Osteocyte (in vitro differentiated cells): ENCODE results near the gene PCCA. TPM values are rescaled to one million over a fixed set of nuclear protein-coding genes. Genes with fewer than 3 reads are reported as not detected.
"Not testable (repeated sequence)": the region's sequence is repeated elsewhere in the genome, so short reads cannot be mapped to it uniquely, and the experiment has no call there.

ENCODE experiments used
- DNase-seq: peaks from one replicate; pipeline ENCODE4 v3.0.0; 2021; ENCODE audit warnings: mixed read lengths; ENCODE audit not compliant: unreplicated experiment; ENCODE audit errors: extremely low spot score
- H3K27ac Mint-ChIP-seq: one replicate; pipeline ENCODE4 v1.8.0; 2021; ENCODE audit warnings: mild to moderate bottlenecking, mixed read lengths; ENCODE audit not compliant: unreplicated experiment
- H3K27me3 Mint-ChIP-seq: one replicate; pipeline ENCODE4 v1.8.0; 2021; ENCODE audit warnings: mixed read lengths; ENCODE audit not compliant: unreplicated experiment
- H3K36me3 Mint-ChIP-seq: one replicate; pipeline ENCODE4 v1.8.0; 2021; ENCODE audit warnings: mixed read lengths; ENCODE audit not compliant: unreplicated experiment
- H3K4me1 Mint-ChIP-seq: one replicate; pipeline ENCODE4 v1.8.0; 2021; ENCODE audit warnings: mixed read lengths; ENCODE audit not compliant: unreplicated experiment
- H3K4me3 Mint-ChIP-seq: one replicate; pipeline ENCODE4 v1.8.0; 2021; ENCODE audit warnings: mild to moderate bottlenecking, moderate library complexity, mixed read lengths; ENCODE audit not compliant: unreplicated experiment
- H3K9me3 Mint-ChIP-seq: one replicate; pipeline ENCODE4 v1.8.0; 2021; ENCODE audit warnings: mixed read lengths; ENCODE audit not compliant: unreplicated experiment
- CTCF ChIP-seq: fragments of 200-600 bp; sonication (generic); IDR thresholded peaks from 2 replicates; pipeline ENCODE4 v1.5.0; 2021; ENCODE audit warnings: antibody characterized with exemption, mild to moderate bottlenecking, moderate library complexity
- total RNA-seq: library from RNA; stranded (reverse); gene quantifications from 2 replicates; pipeline ENCODE4 v1.2.1, GENCODE V29; 2021

Gene PCCA
- total RNA-seq, 1 donor from 2014 or later: 33.7 TPM

GRCh38 chr13:100163375-100163774 is 74.5 kb downstream of the PCCA start:
- Mint-ChIP-seq H3K4me1 (peaks cover 15% of the 10 kb centered on the region), H3K36me3 (peaks cover 27% of the 10 kb centered on the region), H3K27me3 (no peaks in the 10 kb centered on the region), H3K27ac (no peak overlapping the region), H3K9me3 (no peaks in the 10 kb centered on the region), H3K4me3 (no peak overlapping the region)
- no peak for TF ChIP-seq CTCF
- DNase-seq: no peak

GRCh38 chr13:100173203-100173602 is 84.3 kb downstream of the PCCA start:
- Mint-ChIP-seq H3K4me3 (no peak overlapping the region), H3K27me3 (no peaks in the 10 kb centered on the region), H3K4me1 (peaks cover 40% of the 10 kb centered on the region), H3K36me3 (peaks cover 14% of the 10 kb centered on the region), H3K9me3 (no peaks in the 10 kb centered on the region), H3K27ac (no peak overlapping the region)
- no peak for DNase-seq
- TF ChIP-seq CTCF: no peak

- not testable (repeated sequence) for H3K9me3 Mint-ChIP-seq
Observed at GRCh38 chr13:100174455-100174854, 85.6 kb downstream of the PCCA start.

GRCh38 chr13:100175078-100175802 is 86.3 kb downstream of the PCCA start:
- Mint-ChIP-seq H3K4me3 (no peak overlapping the region), H3K27ac (no peak overlapping the region), H3K36me3 (peaks cover 10% of the 10 kb centered on the region), H3K9me3 (no peaks in the 10 kb centered on the region), H3K4me1 (peaks cover 50% of the 10 kb centered on the region), H3K27me3 (no peaks in the 10 kb centered on the region)
- no peak for DNase-seq
- no peak for TF ChIP-seq CTCF

More at GRCh38 chr13:100174455-100174854, 85.6 kb downstream of the PCCA start:
- peaks cover 47% of the 10 kb centered on the region for H3K4me1 Mint-ChIP-seq
- not testable (repeated sequence) for H3K4me3 Mint-ChIP-seq, H3K27me3 Mint-ChIP-seq, DNase-seq, H3K27ac Mint-ChIP-seq
- H3K36me3 Mint-ChIP-seq: peaks cover 14% of the 10 kb centered on the region

GRCh38 chr13:100175803-100176182 is 86.9 kb downstream of the PCCA start:
- H3K27ac Mint-ChIP-seq: no peak overlapping the region
- H3K4me3 Mint-ChIP-seq: no peak overlapping the region
- DNase-seq: no peak
- H3K36me3 Mint-ChIP-seq: peaks cover 8% of the 10 kb centered on the region
- H3K9me3 Mint-ChIP-seq: no peaks in the 10 kb centered on the region
- TF ChIP-seq CTCF: no peak
- peaks cover 50% of the 10 kb centered on the region for H3K4me1 Mint-ChIP-seq
- no peaks in the 10 kb centered on the region for H3K27me3 Mint-ChIP-seq
